GM12878 (cell line): ENCODE measurements around the gene FHL2. TPM values are rescaled to one million over a fixed set of nuclear protein-coding genes. Genes with fewer than 3 reads are reported as not detected.

Experiments used
- ATF7 ChIP-seq: fragments of 450-650 bp; IDR thresholded peaks from 2 replicates; pipeline ENCODE4 v1.6.1; 2016; ENCODE audit warnings: low read depth, mild to moderate bottlenecking
- BHLHE40 ChIP-seq, 2 experiments: fragments of 450-650 bp in 1 of 2; IDR thresholded peaks; 2 replicates each; pipeline ENCODE4 v1.6.1; 2011 to 2017; ENCODE audit warnings: low read depth in 2 of 2, borderline replicate concordance in 1 of 2, improper control_type of control experiment in 1 of 2, low read length in 1 of 2, mild to moderate bottlenecking in 1 of 2
- CEBPB ChIP-seq, 2 experiments: fragments of 150-350 bp in 1 of 2; IDR thresholded peaks; 2 replicates each; pipeline ENCODE4 v1.6.1; 2012 to 2014; ENCODE audit warnings: low read depth in 2 of 2, low read length in 2 of 2, borderline replicate concordance in 1 of 2, inconsistent platforms in 1 of 2
- CREB1 ChIP-seq: IDR thresholded peaks from 2 replicates; pipeline ENCODE4 v1.6.1; 2012; ENCODE audit warnings: low read depth, mild to moderate bottlenecking, inconsistent platforms
- CREM ChIP-seq: IDR thresholded peaks from 2 replicates; pipeline ENCODE4 v1.6.1; 2014; ENCODE audit warnings: antibody characterized with exemption, low read depth
- DPF2 ChIP-seq: fragments of 450-650 bp; IDR thresholded peaks from 2 replicates; pipeline ENCODE4 v1.6.1; 2017; ENCODE audit warnings: mild to moderate bottlenecking
- ETV6 ChIP-seq, 2 experiments: fragments of 450-650 bp in 1 of 2; IDR thresholded peaks in 1 of 2; conservative IDR thresholded peaks in 1 of 2; 2 replicates each; pipeline ENCODE4 v1.6.1; 2014; ENCODE audit warnings: antibody characterized with exemption in 1 of 2, borderline replicate concordance in 1 of 2, low read depth in 1 of 2, mild to moderate bottlenecking in 1 of 2, moderate library complexity in 1 of 2
- FOS ChIP-seq: IDR thresholded peaks from 3 replicates; pipeline ENCODE4 v1.6.1; 2011; ENCODE audit warnings: borderline replicate concordance; ENCODE audit not compliant: insufficient read length; ENCODE audit errors: extremely low read depth
- IKZF1 ChIP-seq: fragments of 450-650 bp; conservative IDR thresholded peaks from 2 replicates; pipeline ENCODE4 v1.6.1; 2017; ENCODE audit warnings: antibody characterized with exemption, mild to moderate bottlenecking
- JUNB ChIP-seq: IDR thresholded peaks from 2 replicates; pipeline ENCODE4 v1.6.1; 2016; ENCODE audit warnings: antibody characterized with exemption, mild to moderate bottlenecking
- MEF2B ChIP-seq: fragments of 450-650 bp; IDR thresholded peaks from 2 replicates; pipeline ENCODE4 v1.6.1; 2018; ENCODE audit warnings: mild to moderate bottlenecking, moderate library complexity; ENCODE audit not compliant: partially characterized antibody, poor library complexity, severe bottlenecking
- MTA3 ChIP-seq: IDR thresholded peaks from 2 replicates; pipeline ENCODE4 v1.6.1; 2012; ENCODE audit warnings: low read length, inconsistent platforms, borderline replicate concordance
- NFYB ChIP-seq: IDR thresholded peaks from 2 replicates; pipeline ENCODE4 v1.6.1; 2011; ENCODE audit warnings: low read depth, mild to moderate bottlenecking, low read length, improper control_type of control experiment, moderate library complexity; ENCODE audit not compliant: insufficient read depth
- PML ChIP-seq: IDR thresholded peaks from 2 replicates; pipeline ENCODE4 v1.6.1; 2012; ENCODE audit warnings: low read length, inconsistent platforms
- TAF1 ChIP-seq: IDR thresholded peaks from 2 replicates; pipeline ENCODE4 v1.6.1; 2011; ENCODE audit warnings: mild to moderate bottlenecking, low read depth, low read length, borderline replicate concordance
- polyA plus RNA-seq, 11 experiments: library from polyadenylated mRNA; depleted of rRNA in 4 of 11; unstranded in 6 of 11; stranded (reverse) in 5 of 11; fragments of >200 nt; fragmentation: Nextera tagmentation in 4 of 11; fragmentation: Illumina TruSeq in 1 of 11; extraction: Ambion mirVana in 4 of 11; extraction: Trizol in 1 of 11; gene quantifications; 1 replicate in 1 of 11; 2 replicates in 10 of 11; pipeline versions ENCODE4 v1.2.1 to v1.2.3, GENCODE V29; 2011 to 2016; ENCODE audit warnings: inconsistent platforms in 2 of 11, missing spikeins in 2 of 11, low read depth in 1 of 11
- total RNA-seq, 4 experiments: library from RNA; depleted of rRNA in 3 of 4; stranded (reverse); fragments of >200 nt in 3 of 4; fragmentation: Illumina TruSeq in 1 of 4; extraction: Trizol in 1 of 4; gene quantifications; 2 replicates each; pipeline versions ENCODE4 v1.2.1 to v1.2.3, GENCODE V29; 2013 to 2021
- TF ChIP-seq, protein P1 (sequence below): fragments of 450-650 bp; formaldehyde crosslinking; IDR thresholded peaks from 2 replicates; pipeline ENCODE4 v1.4.0; 2020; ENCODE audit warnings: mild to moderate bottlenecking, moderate library complexity
- TF ChIP-seq, protein P2 (sequence below): IDR thresholded peaks from 2 replicates; pipeline ENCODE4 v1.6.1; 2012; ENCODE audit warnings: low read depth, low read length, improper control_type of control experiment
- TF ChIP-seq, protein P3 (sequence below): fragments of 450-650 bp; IDR thresholded peaks from 2 replicates; pipeline ENCODE4 v1.6.1; 2017; ENCODE audit warnings: mild to moderate bottlenecking, low read depth, inconsistent platforms; ENCODE audit not compliant: poor library complexity, severe bottlenecking
- TF ChIP-seq, protein P4 (sequence below): fragments of 450-650 bp; IDR thresholded peaks from 2 replicates; pipeline ENCODE4 v1.6.1; 2017; ENCODE audit warnings: low read depth, mild to moderate bottlenecking, moderate library complexity

The FHL2 gene
- total and polyA plus RNA-seq, 10 of the 15 experiments (the other 5 are each of a cell fraction or from before 2014, with no cell fraction given), result 2.2 to 9.9 (median 4.5) TPM

DNA sequence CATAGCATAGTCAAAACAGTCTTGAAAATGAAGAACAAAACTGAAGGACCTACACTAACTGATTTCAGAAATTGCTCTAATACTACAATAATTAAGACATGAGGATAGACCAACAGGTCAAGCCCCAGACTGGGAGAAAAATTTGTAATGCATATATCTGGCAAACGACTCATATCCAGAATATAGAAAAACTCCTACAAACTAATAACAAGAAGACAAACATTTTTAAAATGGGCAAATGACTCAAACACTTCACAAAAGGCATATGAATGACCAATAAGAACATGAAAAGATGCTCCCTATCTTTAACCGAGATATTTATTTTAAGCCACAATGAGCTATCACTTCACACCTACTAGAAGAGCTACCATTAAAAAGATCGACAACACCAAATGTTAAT is 83.5 kb downstream of the FHL2 start (continued):
- TF ChIP-seq NFYB, result no peak
- peak; percentile 39; the same call in 1 of the 2 replicates for TF ChIP-seq PML
- TF ChIP-seq, protein P1, sequence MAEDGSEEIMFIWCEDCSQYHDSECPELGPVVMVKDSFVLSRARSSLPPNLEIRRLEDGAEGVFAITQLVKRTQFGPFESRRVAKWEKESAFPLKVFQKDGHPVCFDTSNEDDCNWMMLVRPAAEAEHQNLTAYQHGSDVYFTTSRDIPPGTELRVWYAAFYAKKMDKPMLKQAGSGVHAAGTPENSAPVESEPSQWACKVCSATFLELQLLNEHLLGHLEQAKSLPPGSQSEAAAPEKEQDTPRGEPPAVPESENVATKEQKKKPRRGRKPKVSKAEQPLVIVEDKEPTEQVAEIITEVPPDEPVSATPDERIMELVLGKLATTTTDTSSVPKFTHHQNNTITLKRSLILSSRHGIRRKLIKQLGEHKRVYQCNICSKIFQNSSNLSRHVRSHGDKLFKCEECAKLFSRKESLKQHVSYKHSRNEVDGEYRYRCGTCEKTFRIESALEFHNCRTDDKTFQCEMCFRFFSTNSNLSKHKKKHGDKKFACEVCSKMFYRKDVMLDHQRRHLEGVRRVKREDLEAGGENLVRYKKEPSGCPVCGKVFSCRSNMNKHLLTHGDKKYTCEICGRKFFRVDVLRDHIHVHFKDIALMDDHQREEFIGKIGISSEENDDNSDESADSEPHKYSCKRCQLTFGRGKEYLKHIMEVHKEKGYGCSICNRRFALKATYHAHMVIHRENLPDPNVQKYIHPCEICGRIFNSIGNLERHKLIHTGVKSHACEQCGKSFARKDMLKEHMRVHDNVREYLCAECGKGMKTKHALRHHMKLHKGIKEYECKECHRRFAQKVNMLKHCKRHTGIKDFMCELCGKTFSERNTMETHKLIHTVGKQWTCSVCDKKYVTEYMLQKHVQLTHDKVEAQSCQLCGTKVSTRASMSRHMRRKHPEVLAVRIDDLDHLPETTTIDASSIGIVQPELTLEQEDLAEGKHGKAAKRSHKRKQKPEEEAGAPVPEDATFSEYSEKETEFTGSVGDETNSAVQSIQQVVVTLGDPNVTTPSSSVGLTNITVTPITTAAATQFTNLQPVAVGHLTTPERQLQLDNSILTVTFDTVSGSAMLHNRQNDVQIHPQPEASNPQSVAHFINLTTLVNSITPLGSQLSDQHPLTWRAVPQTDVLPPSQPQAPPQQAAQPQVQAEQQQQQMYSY (CRISPR knock-in tag), result no peak
- TF ChIP-seq MTA3, result peak; percentile 62; the same call in 1 of the 2 replicates
- TF ChIP-seq BHLHE40 (IDR thresholded peaks at IDR 0.05; ENCODE audit: borderline replicate concordance in 1 of 2, low read depth in 2 of 2, low read length in 1 of 2), result no peak
- no peak for TF ChIP-seq TAF1
- 0 out of 2 replicates have a peak, but pooled peaks have one; percentile 17 for TF ChIP-seq IKZF1
- peak; percentile 99 for TF ChIP-seq JUNB
- peak in 1 of 2 experiments; percentile 81; a peak in 1 of 4 replicates for TF ChIP-seq CEBPB (IDR thresholded peaks at IDR 0.05; ENCODE audit: borderline replicate concordance in 1 of 2, low read depth in 2 of 2, low read length in 2 of 2)
- peak; percentile 69 for TF ChIP-seq MEF2B
- TF ChIP-seq, protein P2, sequence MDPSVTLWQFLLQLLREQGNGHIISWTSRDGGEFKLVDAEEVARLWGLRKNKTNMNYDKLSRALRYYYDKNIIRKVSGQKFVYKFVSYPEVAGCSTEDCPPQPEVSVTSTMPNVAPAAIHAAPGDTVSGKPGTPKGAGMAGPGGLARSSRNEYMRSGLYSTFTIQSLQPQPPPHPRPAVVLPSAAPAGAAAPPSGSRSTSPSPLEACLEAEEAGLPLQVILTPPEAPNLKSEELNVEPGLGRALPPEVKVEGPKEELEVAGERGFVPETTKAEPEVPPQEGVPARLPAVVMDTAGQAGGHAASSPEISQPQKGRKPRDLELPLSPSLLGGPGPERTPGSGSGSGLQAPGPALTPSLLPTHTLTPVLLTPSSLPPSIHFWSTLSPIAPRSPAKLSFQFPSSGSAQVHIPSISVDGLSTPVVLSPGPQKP, result no peak
- peak in 1 of 2 experiments; percentile 36; a peak in 1 of 4 replicates for TF ChIP-seq ETV6 (conservative IDR thresholded peaks at IDR 0.05 in 1 of 2, IDR thresholded peaks at IDR 0.05 in 1 of 2; ENCODE audit: borderline replicate concordance in 1 of 2, low read depth in 1 of 2)
- peak; percentile 49; the same call in 1 of the 2 replicates for TF ChIP-seq CREB1
- TF ChIP-seq, protein P3, sequence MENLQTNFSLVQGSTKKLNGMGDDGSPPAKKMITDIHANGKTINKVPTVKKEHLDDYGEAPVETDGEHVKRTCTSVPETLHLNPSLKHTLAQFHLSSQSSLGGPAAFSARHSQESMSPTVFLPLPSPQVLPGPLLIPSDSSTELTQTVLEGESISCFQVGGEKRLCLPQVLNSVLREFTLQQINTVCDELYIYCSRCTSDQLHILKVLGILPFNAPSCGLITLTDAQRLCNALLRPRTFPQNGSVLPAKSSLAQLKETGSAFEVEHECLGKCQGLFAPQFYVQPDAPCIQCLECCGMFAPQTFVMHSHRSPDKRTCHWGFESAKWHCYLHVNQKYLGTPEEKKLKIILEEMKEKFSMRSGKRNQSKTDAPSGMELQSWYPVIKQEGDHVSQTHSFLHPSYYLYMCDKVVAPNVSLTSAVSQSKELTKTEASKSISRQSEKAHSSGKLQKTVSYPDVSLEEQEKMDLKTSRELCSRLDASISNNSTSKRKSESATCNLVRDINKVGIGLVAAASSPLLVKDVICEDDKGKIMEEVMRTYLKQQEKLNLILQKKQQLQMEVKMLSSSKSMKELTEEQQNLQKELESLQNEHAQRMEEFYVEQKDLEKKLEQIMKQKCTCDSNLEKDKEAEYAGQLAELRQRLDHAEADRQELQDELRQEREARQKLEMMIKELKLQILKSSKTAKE, result peak; percentile 83
- peak; percentile 65 for TF ChIP-seq CREM
- peak; percentile 57 for TF ChIP-seq ATF7
- no peak for TF ChIP-seq FOS
- TF ChIP-seq, protein P4, sequence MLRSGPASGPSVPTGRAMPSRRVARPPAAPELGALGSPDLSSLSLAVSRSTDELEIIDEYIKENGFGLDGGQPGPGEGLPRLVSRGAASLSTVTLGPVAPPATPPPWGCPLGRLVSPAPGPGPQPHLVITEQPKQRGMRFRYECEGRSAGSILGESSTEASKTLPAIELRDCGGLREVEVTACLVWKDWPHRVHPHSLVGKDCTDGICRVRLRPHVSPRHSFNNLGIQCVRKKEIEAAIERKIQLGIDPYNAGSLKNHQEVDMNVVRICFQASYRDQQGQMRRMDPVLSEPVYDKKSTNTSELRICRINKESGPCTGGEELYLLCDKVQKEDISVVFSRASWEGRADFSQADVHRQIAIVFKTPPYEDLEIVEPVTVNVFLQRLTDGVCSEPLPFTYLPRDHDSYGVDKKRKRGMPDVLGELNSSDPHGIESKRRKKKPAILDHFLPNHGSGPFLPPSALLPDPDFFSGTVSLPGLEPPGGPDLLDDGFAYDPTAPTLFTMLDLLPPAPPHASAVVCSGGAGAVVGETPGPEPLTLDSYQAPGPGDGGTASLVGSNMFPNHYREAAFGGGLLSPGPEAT, result no peak
- 0 out of 2 replicates have a peak, but pooled peaks have one; percentile 34 for TF ChIP-seq DPF2
